Measurements from ENCODE around the gene UCKL1. TPM values are rescaled to one million over a fixed set of nuclear protein-coding genes. Genes with fewer than 3 reads are reported as not detected.

Gene UCKL1
- total RNA-seq, 1 experiment from 2014 or later: 43.7 TPM

GRCh38 chr20:63934271-63935068, 21.7 kb downstream of the UCKL1 start:
- CTCF ChIA-PET: interaction anchor here (0.6 to 0.7 kb wide), 2 partner anchors 40 to 149 kb away, joined by 3 read pairs; no protein-coding TSS in a partner anchor
- intact Hi-C loops (cut with micrococcal nuclease): no loop called here
- no peaks in the 10 kb centered on the region for H3K4me1 Mint-ChIP-seq (ENCODE audit: insufficient read depth, unreplicated experiment)

GRCh38 chr20:63933646-63934045, 22.6 kb downstream of the UCKL1 start:
- TF ChIP-seq CTCF (IDR thresholded peaks at IDR 0.05; ENCODE audit: unreplicated experiment): no peak
- no peak overlapping the region for H3K27ac Mint-ChIP-seq (ENCODE audit: low read depth, unreplicated experiment)
- ChIA-PET CTCF (interaction anchor here (0.8 kb wide), 1 partner anchor 21 kb away, joined by 3 read pairs; no protein-coding TSS in a partner anchor), POLR2A (interaction anchor here (0.7 kb wide), 1 partner anchor 10 kb away, joined by 3 read pairs; no protein-coding TSS in a partner anchor)
- BruUV-seq (replicated peaks): TSS peak; percentile 15
- peaks cover 79% of the 10 kb centered on the region for H3K36me3 Mint-ChIP-seq (ENCODE audit: insufficient read depth, unreplicated experiment)
- DNase-seq (ENCODE audit: unreplicated experiment): no peak
- intact Hi-C loops (cut with micrococcal nuclease): no loop called here
- H3K27me3 Mint-ChIP-seq (ENCODE audit: insufficient read depth, unreplicated experiment): no peaks in the 10 kb centered on the region
- no peaks in the 10 kb centered on the region for H3K9me3 Mint-ChIP-seq (ENCODE audit: unreplicated experiment)
- H3K4me1 Mint-ChIP-seq (ENCODE audit: insufficient read depth, unreplicated experiment): no peaks in the 10 kb centered on the region
- no peak overlapping the region for H3K4me3 Mint-ChIP-seq (ENCODE audit: unreplicated experiment)

More at GRCh38 chr20:63934271-63935068, 21.7 kb downstream of the UCKL1 start:
- POLR2A ChIA-PET: interaction anchor here (0.6 to 1.0 kb wide), 4 partner anchors 9 to 403 kb away, joined by 3 to 4 read pairs (median 4); no protein-coding TSS in a partner anchor
- Mint-ChIP-seq H3K36me3 (ENCODE audit: insufficient read depth, unreplicated experiment) (peaks cover 70% of the 10 kb centered on the region), H3K27ac (ENCODE audit: low read depth, unreplicated experiment) (no peak overlapping the region), H3K9me3 (ENCODE audit: unreplicated experiment) (no peaks in the 10 kb centered on the region), H3K27me3 (ENCODE audit: insufficient read depth, unreplicated experiment) (no peaks in the 10 kb centered on the region), H3K4me3 (ENCODE audit: unreplicated experiment) (no peak overlapping the region)
- BruUV-seq (replicated peaks): no TSS peak
- TF ChIP-seq CTCF (IDR thresholded peaks at IDR 0.05; ENCODE audit: unreplicated experiment): no peak
- DNase-seq (ENCODE audit: unreplicated experiment): no peak

- POLR2A ChIA-PET: no interaction called here
- Mint-ChIP-seq H3K27ac (ENCODE audit: low read depth, unreplicated experiment) (no peak overlapping the region), H3K9me3 (ENCODE audit: unreplicated experiment) (no peaks in the 10 kb centered on the region), H3K36me3 (ENCODE audit: insufficient read depth, unreplicated experiment) (peaks cover 81% of the 10 kb centered on the region), H3K4me1 (ENCODE audit: insufficient read depth, unreplicated experiment) (no peaks in the 10 kb centered on the region), H3K4me3 (ENCODE audit: unreplicated experiment) (no peak overlapping the region), H3K27me3 (ENCODE audit: insufficient read depth, unreplicated experiment) (no peaks in the 10 kb centered on the region)
- DNase-seq (ENCODE audit: unreplicated experiment): no peak
- CTCF ChIA-PET: interaction anchor here (0.6 to 0.8 kb wide), 2 partner anchors 22 kb away, joined by 3 to 6 read pairs; no protein-coding TSS in a partner anchor
- BruUV-seq (replicated peaks): no TSS peak
- TF ChIP-seq CTCF (IDR thresholded peaks at IDR 0.05; ENCODE audit: unreplicated experiment): no peak
- intact Hi-C loops (cut with micrococcal nuclease): no loop called here
These were observed 23.5 kb downstream of the UCKL1 start for GRCh38 chr20:63932606-63933160.

GRCh38 chr20:63931735-63932134, 24.5 kb downstream of the UCKL1 start:
- BruUV-seq (replicated peaks): no TSS peak
- Mint-ChIP-seq H3K27ac (ENCODE audit: low read depth, unreplicated experiment) (no peak overlapping the region), H3K27me3 (ENCODE audit: insufficient read depth, unreplicated experiment) (no peaks in the 10 kb centered on the region), H3K9me3 (ENCODE audit: unreplicated experiment) (no peaks in the 10 kb centered on the region), H3K36me3 (ENCODE audit: insufficient read depth, unreplicated experiment) (peaks cover 81% of the 10 kb centered on the region), H3K4me1 (ENCODE audit: insufficient read depth, unreplicated experiment) (no peaks in the 10 kb centered on the region), H3K4me3 (ENCODE audit: unreplicated experiment) (no peak overlapping the region)
- no peak for DNase-seq (ENCODE audit: unreplicated experiment)
- intact Hi-C loops (cut with micrococcal nuclease): no loop called here
- ChIA-PET POLR2A (interaction anchor here (1.0 to 1.2 kb wide), 2 partner anchors 20 to 36 kb away, joined by 3 read pairs; no protein-coding TSS in a partner anchor), CTCF (interaction anchor here (0.7 kb wide), 1 partner anchor 19 kb away, joined by 3 read pairs; no protein-coding TSS in a partner anchor)
- no peak for TF ChIP-seq CTCF (IDR thresholded peaks at IDR 0.05; ENCODE audit: unreplicated experiment)

Measured in MCF 10A (cell line).